T-helper 2 cell treated with Interferon-gamma antibody and Interleukin-4, amounts not matched to agents 100 ng/mL and 5 ng/mL, for 36 hours (primary cell): ENCODE measurements around the gene TPCN1. TPM values are rescaled to one million over a fixed set of nuclear protein-coding genes. Genes with fewer than 3 reads are reported as not detected.

Experiments used
- intact Hi-C: fragments of 100-400 bp; cut with micrococcal nuclease; formaldehyde crosslinking; loops from one replicate; pipeline ENCODE4 v1.15.1; 2023
- total RNA-seq: library from RNA; stranded (reverse); gene quantifications from 2 replicates; pipeline ENCODE4 v1.2.3, GENCODE V29; 2022

Gene TPCN1
- total RNA-seq, 1 donor from 2014 or later = 34.2 TPM

DNA sequence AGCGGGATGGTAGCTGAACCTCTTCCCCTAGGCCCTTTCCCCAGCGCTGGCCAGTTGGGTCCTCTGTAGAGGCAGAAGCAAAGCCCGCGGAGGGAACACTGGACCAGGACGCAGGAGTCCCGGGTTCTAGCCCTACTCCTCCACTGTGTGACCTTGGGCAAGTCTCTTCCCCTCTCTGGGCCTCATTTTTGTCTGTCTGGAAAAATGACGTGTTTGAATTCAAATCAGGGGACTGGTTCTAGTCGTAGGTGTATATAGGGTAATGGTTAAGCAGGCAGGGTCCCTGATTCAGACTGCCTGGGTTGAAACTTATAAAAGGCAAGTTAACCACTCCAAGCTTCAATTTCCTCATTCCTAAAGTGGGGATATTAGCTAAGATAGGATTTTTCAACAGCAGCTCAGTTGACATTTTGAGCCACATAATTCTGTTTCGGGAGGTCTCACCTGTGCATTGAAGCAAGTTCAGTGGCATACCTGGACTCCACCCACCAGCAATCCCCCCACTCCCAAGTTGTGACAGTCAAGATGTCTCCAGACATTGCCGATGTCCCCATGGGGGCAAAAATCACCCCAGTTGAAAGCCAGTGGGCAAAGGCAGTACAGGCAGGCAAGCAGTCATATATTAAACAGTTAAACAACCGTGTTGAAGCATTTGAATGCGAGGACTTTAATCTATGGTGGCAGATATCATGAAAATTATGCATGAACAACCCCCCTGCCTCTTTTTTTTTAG, 899 bp downstream of the TPCN1 start:
- intact Hi-C loops = loop anchor here (1.0 to 5.0 kb wide), 7 partner anchors 8 to 136 kb away; partner anchors contain the start of gene PLBD2

DNA sequence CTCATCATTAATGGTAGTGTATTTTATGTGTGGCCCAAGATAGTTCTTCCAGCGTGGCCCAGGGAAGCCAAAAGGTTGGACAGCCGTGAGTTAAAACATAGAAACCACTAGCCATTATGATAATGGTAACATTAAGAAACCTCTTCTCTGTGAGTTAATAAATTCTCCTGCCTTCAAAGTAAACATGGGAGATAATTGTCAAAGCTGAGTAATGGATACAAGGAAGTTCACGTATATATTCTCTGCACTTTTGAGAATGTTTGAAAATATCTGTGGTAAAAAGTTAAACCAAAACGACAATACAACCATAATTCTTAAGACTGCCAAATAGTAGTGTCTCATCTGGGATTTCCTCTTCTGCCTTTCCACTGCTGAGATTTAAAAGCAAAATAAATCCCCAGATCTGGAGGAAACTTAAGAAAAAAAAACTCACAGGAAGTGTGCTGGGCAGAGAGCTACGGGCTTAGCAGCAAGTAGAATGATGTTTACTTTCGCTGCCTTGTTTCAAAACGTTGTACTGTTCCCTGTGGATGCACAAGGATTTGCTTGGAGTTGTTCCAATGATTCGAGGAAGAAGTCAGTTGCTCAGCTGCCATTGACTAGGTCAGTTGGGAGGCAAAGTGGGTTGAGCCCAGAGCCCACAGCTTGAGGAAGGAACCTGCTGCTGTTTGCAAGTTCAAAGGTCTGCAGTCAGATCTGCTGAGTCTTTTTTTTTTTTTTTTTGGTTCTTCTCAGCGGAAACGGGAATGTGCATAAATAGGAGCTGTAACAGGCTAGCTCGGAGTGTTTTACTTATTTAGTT, 1.7 kb downstream of the TPCN1 start:
- intact Hi-C loops = loop anchor here (1.0 to 5.0 kb wide), 2 partner anchors 7 to 39 kb away; no protein-coding TSS in a partner anchor

DNA sequence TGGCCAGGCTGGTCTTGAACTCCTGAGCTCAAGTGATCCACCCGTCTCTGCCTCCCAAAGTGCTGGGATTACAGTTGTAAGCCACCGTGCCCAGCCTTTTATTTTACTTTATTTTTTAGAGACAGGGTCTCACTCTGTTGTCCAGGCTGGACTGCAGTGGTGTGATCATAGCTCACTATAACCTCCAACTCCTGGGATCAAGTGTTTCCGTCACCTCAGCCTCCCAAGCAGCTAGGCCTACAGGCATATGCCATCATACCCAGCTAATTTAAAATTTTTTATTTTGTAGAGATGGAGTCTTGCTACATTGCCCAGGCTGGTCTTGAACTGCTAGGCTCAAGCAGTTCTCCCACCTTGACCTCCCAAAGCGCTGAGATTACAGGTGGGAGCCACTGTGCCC, 3.7 kb downstream of the TPCN1 start:
- intact Hi-C loops = loop anchor here (5.0 kb wide), 1 partner anchor 37 kb away; no protein-coding TSS in a partner anchor

DNA sequence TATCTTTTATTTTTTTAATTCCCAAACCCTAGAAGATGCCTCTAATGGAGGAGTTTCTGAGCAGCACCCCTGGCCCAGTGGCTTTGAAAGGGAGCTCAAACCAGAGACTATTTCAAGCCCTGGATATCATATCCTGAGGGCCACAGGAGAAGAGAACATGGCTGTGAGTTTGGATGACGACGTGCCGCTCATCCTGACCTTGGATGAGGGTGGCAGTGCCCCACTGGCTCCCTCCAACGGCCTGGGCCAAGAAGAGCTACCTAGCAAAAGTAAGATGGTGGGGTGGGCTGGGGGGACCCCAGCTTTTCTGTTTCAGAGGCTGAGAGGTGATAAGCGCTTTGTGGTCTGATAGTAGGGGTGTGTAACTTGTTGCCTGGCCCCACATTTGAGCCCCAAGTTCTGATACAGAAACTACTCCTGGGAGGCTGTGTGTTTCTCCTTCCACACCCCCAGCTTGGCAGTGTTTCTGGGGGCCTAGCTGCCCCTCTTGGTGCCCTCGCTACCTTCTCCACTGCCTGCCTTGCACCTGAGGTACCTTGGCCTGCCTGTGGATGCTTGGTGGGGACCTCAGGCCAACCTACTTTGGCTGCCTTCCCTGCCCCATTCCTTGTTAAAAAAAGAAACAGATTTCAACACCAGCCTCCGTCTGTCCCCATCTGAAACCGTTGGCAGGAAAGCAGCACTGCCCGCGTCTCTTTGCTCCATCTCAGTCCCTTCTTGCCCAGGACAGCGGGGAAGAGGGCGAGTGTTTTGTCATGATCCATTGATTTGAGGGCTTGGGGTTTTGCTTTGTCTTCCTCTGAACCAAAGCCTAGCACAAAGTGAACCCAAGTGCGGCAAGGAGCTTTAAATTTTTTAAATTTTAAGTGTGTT, 5.7 kb downstream of the TPCN1 start:
- intact Hi-C loops = no loop called here

DNA sequence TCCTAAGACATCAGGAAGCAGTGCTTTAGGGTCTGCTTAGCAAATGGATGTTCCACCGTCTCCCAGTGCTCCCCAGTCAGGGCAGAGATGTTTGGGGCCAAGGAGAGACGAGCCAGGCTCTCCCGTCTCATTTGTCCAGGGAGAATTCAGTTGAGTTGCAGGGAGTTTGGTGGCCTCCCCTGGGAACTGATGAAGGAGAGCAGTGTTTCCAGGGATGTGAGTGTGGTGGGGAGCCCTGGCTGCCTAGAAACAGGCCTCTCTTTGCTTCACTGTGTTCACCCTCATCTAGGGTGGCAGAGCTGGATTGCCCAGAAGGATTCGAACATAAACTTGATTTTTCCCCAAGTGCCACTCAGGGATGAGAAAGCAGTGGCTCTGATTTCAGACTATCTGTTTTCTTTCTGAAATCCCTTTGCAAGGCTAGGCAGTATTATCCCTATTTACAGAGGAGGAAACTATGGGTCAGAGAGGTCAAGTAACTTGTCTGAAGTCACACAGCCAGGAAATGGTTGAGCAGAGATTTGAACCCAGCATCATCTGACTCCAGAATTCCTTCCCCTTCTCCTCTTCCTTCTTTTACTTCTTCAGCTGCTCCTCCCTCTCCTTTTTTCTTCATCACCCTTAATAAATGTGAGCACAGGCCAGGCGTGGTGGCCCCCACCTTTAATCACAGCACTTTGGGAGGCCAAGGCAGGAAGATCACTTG, 6.6 kb downstream of the TPCN1 start:
- intact Hi-C loops = no loop called here

DNA sequence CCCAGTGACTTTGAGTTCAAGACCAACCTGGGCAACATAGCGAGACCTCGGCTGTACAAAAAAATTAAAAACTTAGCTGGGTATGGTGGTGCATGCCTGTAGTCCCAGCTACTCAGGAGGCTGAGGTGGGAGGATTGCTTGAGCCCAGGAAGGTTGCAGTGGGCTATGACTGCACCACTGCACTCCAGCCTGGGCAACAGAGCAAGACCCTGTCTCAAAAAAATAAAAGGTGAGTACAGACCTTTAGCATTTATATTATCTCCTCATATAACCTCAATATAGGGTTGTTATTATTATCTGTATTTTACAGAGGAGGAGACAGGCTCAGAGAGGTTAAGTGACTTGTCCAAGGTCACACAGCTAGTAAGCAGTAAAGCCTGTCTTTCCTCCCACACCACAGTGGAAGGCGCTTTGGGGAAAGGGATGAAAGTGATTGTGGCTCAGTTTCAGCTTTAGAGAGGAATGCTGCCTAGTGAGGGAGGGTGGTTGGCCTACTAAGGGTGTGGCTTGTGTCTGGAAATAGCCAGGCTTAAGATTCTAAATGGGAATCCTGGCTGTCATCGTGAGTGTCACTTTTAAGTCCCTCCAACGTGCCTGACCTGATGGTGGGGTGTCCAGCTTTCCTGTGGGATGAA, 7.2 kb downstream of the TPCN1 start:
- intact Hi-C loops = no loop called here

DNA sequence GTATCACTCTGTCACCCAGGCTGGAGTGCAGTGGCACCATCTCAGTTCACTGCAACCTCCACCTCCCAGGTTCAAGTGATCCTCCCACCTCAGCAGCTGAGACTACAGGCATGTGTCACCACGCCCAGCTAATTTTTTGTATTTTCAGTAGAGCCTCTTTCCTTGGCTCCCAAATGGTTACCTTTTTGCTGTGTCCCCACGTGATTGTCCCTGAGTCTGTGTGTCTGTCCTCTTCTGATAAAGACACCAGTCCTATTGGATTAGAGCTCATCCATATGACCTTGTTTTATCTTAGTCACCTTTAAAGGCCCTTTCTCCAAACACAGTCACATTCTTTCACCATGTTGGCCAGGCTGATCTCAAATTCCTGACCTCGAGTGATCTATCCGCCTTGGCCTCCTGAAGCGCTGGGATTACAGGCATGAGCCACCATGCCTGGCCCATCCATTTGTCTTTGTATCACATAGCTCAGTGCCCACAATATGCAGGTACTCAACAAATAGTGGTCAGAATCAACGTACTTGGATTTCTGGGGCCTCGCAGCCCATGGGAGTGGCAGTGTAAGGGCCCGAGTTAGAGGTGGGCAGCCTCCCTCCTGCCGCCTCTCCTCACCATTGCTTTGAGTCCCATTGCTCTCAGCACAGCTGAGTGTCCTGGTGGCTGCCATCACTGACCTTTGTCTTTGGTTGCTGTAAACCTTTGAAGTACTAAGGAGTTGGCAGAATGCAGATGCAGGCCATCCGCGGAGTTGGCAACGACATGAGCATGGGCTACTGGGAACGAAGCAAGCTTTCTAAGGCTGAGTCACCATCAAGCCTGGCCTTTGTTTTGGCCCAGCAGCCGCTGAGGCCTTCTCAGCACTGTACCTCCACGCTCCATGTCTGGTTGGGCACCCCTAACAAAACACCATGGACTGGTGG, 9.3 kb downstream of the TPCN1 start:
- intact Hi-C loops = loop anchor here (1.0 kb wide), 1 partner anchor 8 kb away; no protein-coding TSS in a partner anchor

DNA sequence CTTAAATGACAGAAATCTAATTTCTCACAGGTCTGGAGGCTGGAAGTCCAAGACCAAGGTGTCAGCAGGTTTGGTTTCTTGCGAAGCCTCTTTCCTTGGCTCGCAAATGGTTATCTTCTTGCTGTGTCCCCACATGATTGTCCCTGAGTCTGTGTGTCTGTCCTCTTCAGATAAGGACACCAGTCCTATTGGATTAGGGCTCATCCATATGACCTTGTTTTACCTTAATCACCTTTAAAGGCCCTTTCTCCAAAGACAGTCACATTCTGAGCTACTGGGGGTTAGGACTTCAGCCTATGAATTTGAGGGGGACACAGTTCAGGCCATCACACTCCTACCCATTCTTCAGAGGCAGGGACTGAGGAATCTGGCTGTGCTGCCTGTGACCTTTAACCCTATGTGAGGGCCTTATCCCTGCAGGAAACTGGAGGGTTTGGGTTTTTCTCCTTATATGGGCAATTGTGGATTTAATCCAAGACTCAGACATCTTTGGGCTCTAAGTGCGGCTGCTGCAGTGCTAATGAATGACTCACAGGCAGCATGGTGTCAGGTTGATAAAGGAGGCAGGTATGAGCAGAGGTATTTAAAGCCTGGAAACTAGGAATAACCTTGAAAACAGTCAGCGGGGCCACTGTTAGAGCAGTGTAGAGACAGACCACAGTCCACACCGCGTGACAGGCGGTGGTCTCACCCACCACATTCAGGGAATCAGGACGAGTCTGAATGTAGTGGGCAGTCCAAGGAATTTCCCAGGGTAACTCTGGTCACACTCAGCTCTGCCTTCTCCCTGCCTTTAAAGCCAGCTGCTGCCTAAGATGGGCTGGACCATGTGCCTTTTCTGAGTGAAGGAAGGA, 10.2 kb downstream of the TPCN1 start:
- intact Hi-C loops = no loop called here

DNA sequence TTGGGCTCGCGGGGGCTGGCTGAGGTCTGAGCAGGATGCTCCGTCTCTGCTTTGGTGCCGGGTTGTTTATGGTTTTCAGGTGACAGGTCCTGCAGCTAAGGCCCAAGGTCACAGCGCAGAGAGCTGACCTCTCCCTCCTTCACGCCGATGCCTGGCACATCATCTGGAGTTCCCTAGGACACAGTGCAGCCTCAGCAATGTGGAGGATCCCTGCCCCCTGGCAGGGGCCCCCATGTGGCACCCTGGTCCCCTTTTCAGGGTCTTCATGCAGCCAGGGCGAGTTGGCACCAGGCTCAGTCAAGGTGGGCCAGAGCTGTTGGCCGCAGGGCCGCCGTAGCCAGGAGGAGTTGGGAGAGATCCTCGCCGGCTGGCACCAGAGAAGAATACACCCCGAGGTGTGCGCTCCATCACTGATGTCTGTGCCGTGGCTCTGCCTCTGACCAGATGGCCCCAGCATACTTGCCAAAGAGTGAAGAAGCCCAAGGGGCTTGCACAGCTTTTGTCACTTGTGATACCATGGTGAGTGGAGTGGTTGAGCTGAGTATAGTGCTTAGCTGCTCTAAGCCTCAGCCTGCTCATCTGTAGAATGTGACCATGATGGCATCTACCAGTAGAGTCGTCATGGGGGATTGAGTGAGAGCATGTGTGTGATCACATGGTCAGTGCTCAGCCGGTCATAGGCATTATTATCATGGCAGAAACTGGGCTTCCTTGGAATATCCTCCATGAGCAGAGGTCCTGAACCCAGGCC, 11.0 kb downstream of the TPCN1 start:
- intact Hi-C loops = no loop called here

DNA sequence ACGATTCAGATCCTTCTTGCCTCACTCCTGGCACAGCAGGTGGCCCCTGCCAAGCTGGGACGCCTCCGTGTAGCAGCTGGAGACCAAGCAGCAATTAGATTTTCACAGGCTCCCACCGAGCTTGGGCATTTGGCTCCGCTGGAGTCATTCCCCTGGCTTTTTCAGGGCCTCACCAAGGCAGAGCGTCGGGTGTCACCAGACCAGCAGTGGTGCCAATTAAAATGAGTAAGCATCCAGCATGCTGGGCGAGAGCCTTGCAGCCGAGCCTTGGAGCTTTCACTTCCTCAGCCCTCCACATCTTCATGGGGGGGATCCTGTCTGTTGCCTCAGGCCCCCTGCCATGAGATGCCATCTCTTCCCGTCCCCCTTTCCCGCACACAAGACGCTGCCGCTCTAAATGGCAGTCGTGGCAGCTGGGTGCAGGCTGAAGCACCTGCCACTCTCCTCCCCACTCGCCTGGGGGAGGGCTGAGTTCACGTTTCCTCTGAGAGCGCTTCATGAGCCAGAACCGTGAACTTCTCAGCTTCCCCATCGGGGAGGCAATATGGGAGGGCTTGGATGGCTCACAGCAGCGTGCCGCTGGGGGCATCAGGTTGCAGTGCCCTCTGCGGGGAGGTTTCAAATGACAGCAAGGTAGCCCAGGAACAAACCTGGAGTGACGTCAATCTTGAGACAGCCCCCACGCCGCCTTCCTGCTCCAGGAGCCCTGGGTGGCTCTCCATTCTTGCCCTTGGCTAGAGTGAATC, 11.7 kb downstream of the TPCN1 start:
- intact Hi-C loops = loop anchor here (1.0 kb wide), 1 partner anchor 12 kb away; the partner anchor contains the start of gene TPCN1

DNA sequence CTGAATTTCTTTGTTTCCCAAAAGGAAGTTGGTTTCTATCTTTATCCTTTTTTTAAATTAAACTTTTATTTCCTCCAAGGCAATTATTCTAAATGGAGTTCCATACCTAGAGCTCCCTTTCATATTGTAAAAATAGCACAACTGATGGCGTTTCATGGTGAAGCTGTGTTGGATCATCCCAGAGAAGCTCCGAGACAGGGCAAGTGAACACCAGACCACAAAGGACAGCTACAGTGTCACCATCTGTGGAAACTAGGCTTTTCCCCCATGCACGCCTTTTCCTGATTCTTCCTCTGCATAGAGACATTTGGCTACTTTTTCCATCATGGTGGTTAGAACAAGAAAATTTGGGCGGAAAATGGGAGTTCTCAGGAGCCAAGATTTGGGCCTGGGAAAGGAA, 12.7 kb downstream of the TPCN1 start:
- intact Hi-C loops = loop anchor here (1.0 kb wide), 1 partner anchor 13 kb away; the partner anchor contains the start of gene TPCN1

DNA sequence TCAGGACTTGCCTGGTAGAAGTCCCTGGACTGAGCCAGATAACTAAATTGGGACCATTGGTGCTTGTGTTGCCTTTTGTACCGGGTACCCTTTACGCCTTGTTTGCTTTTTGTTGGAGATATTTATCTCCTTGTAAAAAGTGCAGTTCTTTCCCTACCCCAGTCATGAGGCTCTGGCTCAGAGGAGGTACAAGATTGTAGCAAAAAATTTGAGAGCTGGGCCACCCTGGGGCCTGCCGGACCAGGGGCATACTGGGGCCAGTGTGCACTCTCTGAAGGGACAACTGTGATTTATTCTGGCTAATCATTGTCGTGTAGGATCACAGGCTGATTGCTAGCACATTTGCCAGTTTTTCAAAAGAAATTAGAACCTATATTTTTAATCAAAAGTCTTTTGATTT, 13.2 kb downstream of the TPCN1 start:
- intact Hi-C loops = no loop called here

DNA sequence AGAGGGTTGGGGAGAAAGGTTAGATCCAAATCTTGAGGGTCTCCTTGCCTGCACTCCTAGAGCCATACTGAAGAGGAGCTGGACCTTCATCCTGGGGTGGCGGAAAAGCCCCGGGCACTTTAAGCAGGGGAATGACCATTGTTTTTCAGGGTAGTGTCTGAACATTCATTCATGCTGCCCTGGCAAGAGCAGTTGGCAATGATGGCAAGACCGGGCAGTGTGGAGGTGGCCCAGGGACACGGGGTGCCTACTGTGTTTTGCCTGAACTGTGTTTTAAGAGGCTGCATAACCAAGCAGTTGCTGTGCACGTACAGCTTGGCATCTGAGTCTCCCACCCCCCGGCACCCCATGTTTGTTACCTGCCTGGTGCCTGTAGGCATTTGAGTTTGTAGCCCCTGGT, 14.7 kb downstream of the TPCN1 start:
- intact Hi-C loops = no loop called here

DNA sequence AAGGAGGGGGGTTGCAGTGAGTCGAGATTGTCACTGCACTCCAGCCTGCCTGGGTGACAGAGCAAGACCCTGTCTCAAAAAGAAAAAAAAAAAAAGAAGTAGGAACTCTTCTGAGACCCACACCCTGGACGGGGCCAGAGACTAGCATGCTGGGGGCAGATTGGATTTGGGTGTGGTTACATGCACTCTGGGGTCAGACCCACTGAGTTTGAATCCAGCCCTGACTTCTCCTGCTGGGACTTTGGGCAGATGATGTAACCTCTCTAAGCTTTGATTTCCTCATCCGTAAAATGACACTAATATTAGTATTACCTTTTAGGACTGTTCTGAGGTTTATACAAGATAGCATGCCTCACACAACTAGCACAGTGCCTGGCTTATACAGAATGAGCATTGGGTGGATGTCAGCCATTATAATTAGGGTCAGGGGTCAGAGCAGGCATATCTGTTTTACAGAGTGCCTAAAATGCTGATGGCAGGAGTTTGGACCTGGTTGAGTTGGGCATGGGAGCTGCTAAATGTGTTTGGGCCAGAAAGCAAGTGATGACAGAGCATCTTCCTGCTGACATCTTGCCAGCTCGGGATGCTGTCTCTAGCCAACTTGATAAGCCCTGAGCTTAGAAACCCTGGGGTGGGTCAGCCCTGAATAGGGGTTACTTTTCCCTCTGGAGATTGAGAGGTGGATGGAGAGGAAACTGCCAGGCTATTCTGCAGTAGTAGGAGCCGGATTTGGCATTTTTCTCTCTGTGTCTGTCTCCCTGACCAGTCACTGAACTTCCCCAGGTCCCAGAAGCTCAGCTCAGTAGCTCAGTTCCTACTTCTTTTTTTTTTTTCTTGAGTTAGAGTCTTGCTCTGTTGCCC, 15.5 kb downstream of the TPCN1 start:
- intact Hi-C loops = no loop called here

DNA sequence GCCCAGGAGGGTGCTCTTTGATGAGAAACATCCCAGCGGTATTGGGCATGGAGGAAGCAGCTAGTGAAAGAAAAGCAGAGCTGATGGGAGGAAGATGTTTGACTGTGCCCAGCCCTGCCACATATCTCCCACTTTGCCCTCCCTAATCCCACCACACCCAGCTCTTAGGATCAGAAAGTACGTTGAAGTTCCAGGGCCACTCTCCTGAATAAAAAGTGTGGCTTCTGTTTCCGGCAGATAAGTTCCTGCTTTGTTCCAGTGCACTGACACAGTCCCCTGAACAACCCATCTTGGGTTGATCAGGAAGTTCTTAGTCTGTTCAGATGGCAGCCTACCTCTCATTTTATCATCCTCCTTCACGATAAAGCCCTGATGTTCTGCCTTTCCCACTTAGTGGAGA, 16.5 kb downstream of the TPCN1 start:
- intact Hi-C loops = no loop called here

DNA sequence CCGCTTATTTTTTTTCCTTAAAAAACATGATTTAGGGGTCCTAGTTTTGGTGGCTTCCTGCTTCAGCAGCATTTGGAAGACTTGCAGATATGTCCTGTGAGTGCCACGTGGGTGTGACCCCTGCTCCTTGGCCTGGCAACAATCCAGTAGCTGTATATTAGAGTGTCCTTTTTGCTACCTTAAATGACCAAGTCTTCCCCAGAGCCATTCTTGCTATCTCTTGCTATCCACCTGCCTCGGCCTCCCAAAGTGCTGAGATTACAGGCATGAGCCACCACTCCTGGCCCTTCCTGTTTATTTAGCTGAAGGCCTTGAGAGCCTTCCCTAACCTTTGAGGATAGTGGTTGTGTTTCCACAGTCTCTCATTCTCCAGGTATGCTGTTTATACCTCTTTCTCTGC, 17.0 kb downstream of the TPCN1 start:
- intact Hi-C loops = no loop called here
